GM18909 (cell line): ENCODE results near the gene BTRC.

Experiments used
- ATAC-seq: cut with Tn5 transposase; IDR thresholded peaks from one replicate; pipeline ENCODE4 v1.9.1; 2021; ENCODE audit warnings: mild to moderate bottlenecking; ENCODE audit not compliant: unreplicated experiment, poor library complexity

Gene BTRC

GRCh38 chr10:101467286-101467770, 113.4 kb downstream of the BTRC start:
- no peak for ATAC-seq

- ATAC-seq, result no peak
These were observed 114.2 kb downstream of the BTRC start for GRCh38 chr10:101468159-101468558.

DNA sequence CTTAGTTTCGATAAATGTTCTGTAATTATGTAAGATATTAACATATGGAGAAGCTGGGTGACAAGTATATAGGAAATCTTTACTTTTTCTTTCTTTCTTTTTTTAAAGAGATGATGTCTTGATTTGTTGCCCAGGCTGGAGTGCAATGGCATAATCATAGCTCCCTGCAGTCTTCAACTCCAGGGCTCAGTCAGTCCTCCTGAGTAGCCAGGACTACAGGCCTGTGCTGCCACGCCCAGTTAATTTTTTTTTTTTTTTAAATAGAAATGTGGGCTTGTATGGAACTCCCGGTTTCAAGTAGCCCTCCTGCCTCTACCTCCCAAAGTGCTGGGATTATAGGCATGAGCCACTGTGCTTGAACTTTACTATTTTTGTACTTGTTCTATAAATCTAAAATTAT, 122.4 kb downstream of the BTRC start:
- ATAC-seq, result no peak

DNA sequence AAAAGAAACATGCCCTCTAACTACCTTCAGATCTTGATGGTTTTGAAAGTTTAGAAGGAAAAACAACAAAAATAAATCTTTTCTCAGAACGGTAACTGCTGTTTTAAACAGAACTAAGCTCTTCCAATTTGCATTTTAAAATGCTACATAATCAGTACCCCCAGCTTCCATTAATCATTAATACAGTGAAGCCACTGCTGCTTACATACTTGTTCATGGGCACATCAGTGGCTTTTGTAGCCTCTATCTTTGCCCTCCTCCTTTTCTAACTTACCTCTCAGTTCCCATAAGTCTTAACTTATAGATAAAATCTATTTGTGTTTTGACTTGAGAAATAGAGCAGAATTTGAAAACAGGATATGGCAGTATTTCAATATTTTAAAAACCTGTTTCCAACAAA, 125.0 kb downstream of the BTRC start:
- ATAC-seq, result no peak

GRCh38 chr10:101481256-101481655, 127.3 kb downstream of the BTRC start:
- ATAC-seq, result no peak

- no peak for ATAC-seq
These were observed 128.6 kb downstream of the BTRC start for GRCh38 chr10:101482568-101482967.

GRCh38 chr10:101484175-101484745, 130.3 kb downstream of the BTRC start:
- no peak for ATAC-seq

GRCh38 chr10:101485207-101485606, 131.2 kb downstream of the BTRC start:
- no peak for ATAC-seq

DNA sequence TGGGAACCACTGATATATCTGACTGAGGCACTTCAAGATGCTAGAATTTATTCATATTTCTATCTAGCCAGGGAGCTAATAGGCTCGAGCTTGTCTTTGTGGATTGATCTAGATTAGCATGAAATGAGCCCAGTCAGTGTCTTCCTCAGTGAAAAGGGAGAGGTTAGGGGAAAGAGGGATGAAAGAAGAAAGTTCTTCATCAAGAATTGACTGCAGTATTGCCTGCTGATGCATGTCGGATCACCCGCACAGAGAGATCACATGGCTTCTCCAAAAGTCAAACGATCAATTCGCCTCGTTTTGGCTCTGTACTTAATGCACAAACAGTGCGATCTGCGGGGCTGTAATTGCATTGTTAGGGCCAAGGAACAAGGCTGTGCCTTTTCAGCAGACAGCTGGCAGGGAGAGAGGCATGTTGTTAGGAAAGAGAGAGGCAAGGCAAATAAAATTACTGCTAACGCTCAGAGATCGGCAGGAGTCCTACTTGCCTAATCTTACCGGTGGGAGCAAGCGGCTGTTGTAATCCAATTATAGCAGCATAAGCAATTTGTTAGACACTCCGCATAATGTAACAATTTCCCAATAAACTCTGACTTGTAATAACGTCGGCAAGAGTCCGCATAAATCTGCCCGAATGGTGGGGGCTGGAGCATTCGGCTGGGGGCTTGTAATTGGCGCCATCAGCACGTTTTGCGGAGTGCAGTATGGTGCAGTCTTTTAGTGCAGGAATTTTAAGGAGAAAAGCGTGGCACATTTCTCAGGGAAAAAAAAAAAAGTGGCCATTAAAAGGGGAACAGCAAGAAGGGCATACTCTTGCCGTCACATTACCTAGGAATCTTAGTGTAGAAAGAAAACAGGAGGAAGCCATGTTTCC, 132.0 kb downstream of the BTRC start:
- no peak for ATAC-seq

- ATAC-seq, result no peak
These were observed 133.4 kb downstream of the BTRC start for GRCh38 chr10:101487399-101487798.

- no peak for ATAC-seq
These were observed 135.4 kb downstream of the BTRC start for GRCh38 chr10:101489355-101489754.

DNA sequence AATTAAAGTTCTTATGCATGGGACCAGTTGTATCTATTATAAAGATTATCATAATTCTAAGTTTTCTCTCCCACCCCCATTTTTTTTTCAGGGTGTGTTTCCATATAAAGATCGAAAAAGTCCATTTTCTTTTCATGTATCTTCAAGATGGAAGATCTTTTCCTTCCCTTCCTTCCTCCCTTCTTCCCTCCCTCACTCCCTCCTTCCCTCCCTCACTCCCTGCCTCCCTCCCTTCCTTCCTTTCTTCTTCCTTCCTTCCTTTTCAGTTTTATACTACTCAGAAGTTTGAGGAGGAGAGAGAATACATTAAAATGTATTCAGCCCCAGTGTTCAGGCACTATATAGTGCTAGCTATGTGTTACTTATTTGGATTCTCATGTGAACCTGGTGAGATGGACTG, 136.1 kb downstream of the BTRC start:
- no peak for ATAC-seq

- no peak for ATAC-seq
These were observed 138.2 kb downstream of the BTRC start for GRCh38 chr10:101492205-101492604.

- no peak for ATAC-seq
These were observed 138.8 kb downstream of the BTRC start for GRCh38 chr10:101492814-101493213.

GRCh38 chr10:101493249-101493648, 139.3 kb downstream of the BTRC start:
- ATAC-seq, result no peak

DNA sequence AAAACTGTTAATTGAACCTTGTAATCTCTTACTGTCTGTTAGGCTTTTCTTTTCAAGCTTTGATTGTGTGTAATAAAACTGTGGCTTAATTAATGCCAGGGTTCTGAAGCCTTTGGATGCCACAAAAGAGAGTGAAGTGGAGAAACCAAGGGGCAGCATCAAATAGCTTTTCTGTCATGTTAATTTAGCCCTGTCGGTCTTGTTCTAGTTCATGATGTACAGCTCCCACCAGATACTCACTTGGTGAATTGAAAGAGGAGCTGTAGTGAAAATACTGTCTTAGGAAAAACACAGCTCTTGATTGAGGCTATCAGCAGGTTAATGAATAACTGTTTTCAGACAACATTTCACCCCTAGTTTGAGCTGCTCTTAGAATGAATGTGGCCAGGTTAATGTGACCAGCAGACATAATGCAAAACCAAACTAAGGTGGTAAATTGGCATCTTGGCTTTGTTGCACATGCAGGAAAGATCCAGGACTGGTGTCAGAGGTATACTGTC, 139.9 kb downstream of the BTRC start:
- no peak for ATAC-seq

GRCh38 chr10:101494650-101495049, 140.7 kb downstream of the BTRC start:
- ATAC-seq, result no peak

DNA sequence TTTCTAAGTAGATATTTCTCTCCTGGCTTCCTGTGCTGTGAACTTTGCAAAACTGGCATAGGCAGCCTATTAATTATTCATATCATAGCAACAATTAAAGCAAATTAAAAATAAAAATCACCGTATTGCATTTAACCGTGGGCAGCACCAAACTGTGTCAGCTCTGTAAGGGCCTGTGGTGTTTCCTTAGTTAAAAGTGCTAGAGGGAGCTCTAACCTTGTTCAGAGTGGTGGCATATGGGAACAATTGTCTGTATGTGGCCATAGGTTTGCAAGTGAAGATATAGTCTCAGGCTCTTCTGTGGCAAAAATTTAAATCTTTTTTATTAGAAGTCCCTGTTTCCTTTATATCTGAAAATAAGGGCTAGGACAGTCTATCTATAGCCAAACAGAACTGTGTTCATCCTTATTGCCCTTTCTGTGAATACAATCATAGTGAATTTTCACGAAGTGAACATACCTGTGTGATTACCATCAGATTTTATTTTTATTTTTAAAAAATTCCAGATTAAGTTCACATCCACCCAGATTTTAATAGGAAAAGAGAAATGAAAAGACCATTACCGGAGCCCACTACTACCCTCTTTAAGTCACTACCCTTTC, 141.5 kb downstream of the BTRC start:
- no peak for ATAC-seq

DNA sequence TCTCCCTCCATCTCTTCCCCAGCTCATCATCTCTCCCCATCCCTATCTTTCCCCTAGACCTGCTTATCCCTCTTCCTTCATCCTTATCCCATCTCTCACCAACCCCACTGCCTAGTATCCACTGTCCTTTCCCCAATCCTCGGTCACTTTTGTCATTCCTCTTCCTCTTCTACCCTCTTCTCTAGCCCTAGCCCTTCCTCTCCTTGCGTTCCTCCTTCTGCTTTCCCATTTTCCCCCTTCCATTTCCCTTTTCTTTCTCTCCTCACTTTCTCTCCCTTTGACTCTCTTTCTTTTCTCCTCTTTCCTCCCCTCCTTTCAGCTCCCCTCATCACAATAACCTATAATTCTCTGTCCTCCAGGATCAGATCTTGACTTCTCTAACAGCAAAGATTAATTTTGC, 150.5 kb downstream of the BTRC start:
- ATAC-seq, result no peak

- ATAC-seq, result no peak
These were observed 153.1 kb downstream of the BTRC start for GRCh38 chr10:101506829-101507661.
